GM12878 (cell line): ENCODE data around the gene KLF3. TPM values are rescaled to one million over a fixed set of nuclear protein-coding genes. Genes with fewer than 3 reads are reported as not detected.

Experiments used
- ATAC-seq: fragments of 200-7000 bp; cut with Tn5 transposase; 3 replicates; pipeline ENCODE4 v1.9.1; 2020; ENCODE audit warnings: mild to moderate bottlenecking, moderate library complexity
- BruUV-seq: library from RNA; stranded (reverse); fragments of 400-500 nt; replicated peaks from 2 replicates; lab custom pipeline; 2021; lab: Mats Ljungman, UMichigan
- CTCF ChIA-PET: fragments of 300-600 bp; sonication (Branson Sonifier 250); formaldehyde crosslinking; extraction: SDS; loops from one replicate; lab custom pipeline; 2021; ENCODE audit warnings: inconsistent platforms; lab: Yijun Ruan, JAX
- POLR2A ChIA-PET: fragments of 350-600 bp; formaldehyde crosslinking; extraction: SDS; loops from one replicate; lab custom pipeline; 2021; ENCODE audit warnings: inconsistent platforms; lab: Charles Lee
- RAD21 ChIA-PET: fragments of 300-600 bp; sonication (Branson Sonifier 250); formaldehyde crosslinking; loops from one replicate; lab custom pipeline; 2023; ENCODE audit warnings: antibody characterized with exemption; ENCODE audit not compliant: unreplicated experiment; lab: Charles Lee
- SMC1A ChIA-PET: fragments of 300-600 bp; sonication (Branson Sonifier 250); formaldehyde crosslinking; loops from one replicate; lab custom pipeline; 2023; ENCODE audit not compliant: unreplicated experiment, uncharacterized antibody; lab: Charles Lee
- DNase-seq: peaks from one replicate; pipeline ENCODE4 v3.0.0-alpha.2; 2011; ENCODE audit warnings: low read depth, low spot score
- FAIRE-seq: peaks from 3 replicates; lab custom pipeline; 2011; peaks lifted over from hg19 to GRCh38; lab: Jason Lieb, UNC
- H2AFZ ChIP-seq: 2 replicates; pipeline ENCODE4 v1.6.0; 2011; ENCODE audit warnings: low read depth, low read length, control low read depth; ENCODE audit not compliant: control insufficient read depth
- H3K27ac ChIP-seq: 2 replicates; pipeline ENCODE4 v1.5.1; 2011; ENCODE audit warnings: control low read depth; ENCODE audit not compliant: control insufficient read depth, insufficient read depth
- H3K27me3 ChIP-seq, 2 experiments: replicated peaks in 1 of 2; 2 replicates each; pipeline versions ENCODE4 v1.6.0 to v1.6.1; 2011; ENCODE audit warnings: low read length in 1 of 2; ENCODE audit not compliant: control insufficient read depth in 2 of 2, insufficient read depth in 2 of 2
- H3K36me3 ChIP-seq, 2 experiments: 2 replicates each; pipeline ENCODE4 v1.5.1; 2011; ENCODE audit warnings: low read length in 1 of 2; ENCODE audit not compliant: control insufficient read depth in 2 of 2, insufficient read depth in 2 of 2
- H3K4me1 ChIP-seq: 2 replicates; pipeline ENCODE4 v1.6.1; 2011; ENCODE audit warnings: mild to moderate bottlenecking, low read length, moderate library complexity, mixed read lengths; ENCODE audit not compliant: control insufficient read depth, insufficient read depth
- H3K4me2 ChIP-seq: 2 replicates; pipeline ENCODE4 v1.6.0; 2011; ENCODE audit warnings: control low read depth; ENCODE audit not compliant: control insufficient read depth, insufficient read depth
- H3K4me3 ChIP-seq: fragments of 200-600 bp; sonication (generic); 2 replicates; pipeline ENCODE4 v1.5.1; 2016
- H3K79me2 ChIP-seq: 2 replicates; pipeline ENCODE4 v1.6.0; 2011; ENCODE audit warnings: low read length; ENCODE audit not compliant: control insufficient read depth, insufficient read depth
- H3K9ac ChIP-seq: 2 replicates; pipeline ENCODE4 v1.8.0; 2011; ENCODE audit warnings: low read length, control low read depth, mixed read lengths; ENCODE audit not compliant: control insufficient read depth, insufficient read depth
- H3K9me3 ChIP-seq: replicated peaks from 3 replicates; pipeline ENCODE4 v1.5.1; 2011; ENCODE audit warnings: mild to moderate bottlenecking, low read length; ENCODE audit not compliant: control insufficient read depth, insufficient read depth
- H4K20me1 ChIP-seq: 2 replicates; pipeline ENCODE4 v1.6.0; 2011; ENCODE audit not compliant: control insufficient read depth, insufficient read depth
- CTCF ChIP-seq, 3 experiments: IDR thresholded peaks in 2 of 3; conservative IDR thresholded peaks in 1 of 3; 2 replicates each; pipeline ENCODE4 v1.5.1; 2011; ENCODE audit warnings: low read depth in 3 of 3, low read length in 3 of 3, mild to moderate bottlenecking in 3 of 3, control low read depth in 2 of 3, moderate library complexity in 2 of 3, inconsistent platforms in 1 of 3, mixed read lengths in 1 of 3; ENCODE audit not compliant: control insufficient read depth in 2 of 3, insufficient read depth in 1 of 3; ENCODE audit errors: extremely low read depth in 1 of 3
- E2F8 ChIP-seq: fragments of 450-650 bp; IDR thresholded peaks from 2 replicates; pipeline ENCODE4 v1.6.1; 2018; ENCODE audit warnings: mild to moderate bottlenecking, low read depth, moderate library complexity; ENCODE audit not compliant: partially characterized antibody
- FOS ChIP-seq: IDR thresholded peaks from 3 replicates; pipeline ENCODE4 v1.6.1; 2011; ENCODE audit warnings: borderline replicate concordance; ENCODE audit not compliant: insufficient read length; ENCODE audit errors: extremely low read depth
- HDAC6 ChIP-seq: fragments of 200-600 bp; sonication (generic); IDR thresholded peaks from one replicate; pipeline ENCODE4 v1.8.0; 2017; ENCODE audit warnings: antibody characterized with exemption; ENCODE audit not compliant: unreplicated experiment
- NKRF ChIP-seq: fragments of 450-650 bp; conservative IDR thresholded peaks from 2 replicates; pipeline ENCODE4 v1.6.1; 2017; ENCODE audit warnings: mild to moderate bottlenecking, moderate library complexity
- SP1 ChIP-seq: IDR thresholded peaks from one replicate; pipeline ENCODE4 v1.6.1; 2011; ENCODE audit warnings: low read depth, low read length
- WGBS: methylation state at CpG from one replicate; pipeline ENCODE4 v1.1.6; 2016; ENCODE audit warnings: low lambda C conversion rate; ENCODE audit not compliant: insufficient replicate concordance, insufficient coverage; ENCODE audit errors: missing lambda C conversion rate; 5-methylcytosine and 5-hydroxymethylcytosine counted together
- in situ Hi-C: fragments of 300-500 bp; cut with MboI; formaldehyde crosslinking; loops from 9 replicates; pipeline ENCODE4 v1.14.3; 2018; ENCODE audit warnings: mixed read lengths
- intact Hi-C: fragments of 100-400 bp; cut with micrococcal nuclease; formaldehyde crosslinking; loops from one replicate; pipeline ENCODE4 v1.14.2; 2022; ENCODE audit not compliant: unreplicated experiment
- polyA plus RNA-seq, 11 experiments: library from polyadenylated mRNA; depleted of rRNA in 4 of 11; unstranded in 6 of 11; stranded (reverse) in 5 of 11; fragments of >200 nt; fragmentation: Nextera tagmentation in 4 of 11; fragmentation: Illumina TruSeq in 1 of 11; extraction: Ambion mirVana in 4 of 11; extraction: Trizol in 1 of 11; gene quantifications; 1 replicate in 1 of 11; 2 replicates in 10 of 11; pipeline versions ENCODE4 v1.2.1 to v1.2.3, GENCODE V29; 2011 to 2016; ENCODE audit warnings: inconsistent platforms in 2 of 11, missing spikeins in 2 of 11, low read depth in 1 of 11
- total RNA-seq, 4 experiments: library from RNA; depleted of rRNA in 3 of 4; stranded (reverse); fragments of >200 nt in 3 of 4; fragmentation: Illumina TruSeq in 1 of 4; extraction: Trizol in 1 of 4; gene quantifications; 2 replicates each; pipeline versions ENCODE4 v1.2.1 to v1.2.3, GENCODE V29; 2013 to 2021

Gene KLF3
- total and polyA plus RNA-seq, 10 of the 15 experiments (the other 5 are each of a cell fraction or from before 2014, with no cell fraction given) = 1.4 to 5.8 (median 2.1) TPM

- intact Hi-C loops (no loop called here), in situ Hi-C loops (no loop called here)
- ChIA-PET CTCF (interaction anchor here (0.6 to 3.0 kb wide), 3 partner anchors 11 to 367 kb away, joined by 3 to 19 read pairs (median 5); no protein-coding TSS in a partner anchor), POLR2A (no interaction called here), RAD21 (no interaction called here), SMC1A (interaction anchor here (0.8 to 1.0 kb wide), 2 partner anchors 12 to 507 kb away, joined by 3 read pairs; no protein-coding TSS in a partner anchor)
- ATAC-seq (no peak), DNase-seq (no peak), FAIRE-seq (no peak)
- BruUV-seq = no TSS peak
- Histone ChIP-seq H3K27ac (no peak overlapping the region), H3K27me3 (no peaks in the 10 kb centered on the region; a peak in 1 of 4 replicates), H3K9me3 (no peaks in the 10 kb centered on the region), H3K4me3 (no peak overlapping the region), H3K4me1 (no peaks in the 10 kb centered on the region), H3K4me2 (no peak overlapping the region), H3K79me2 (peaks cover 2% of the 10 kb centered on the region), H4K20me1 (no peaks in the 10 kb centered on the region), H3K9ac (no peak overlapping the region), H2AFZ (no peak overlapping the region), H3K36me3 (peaks cover 0 to 17% of the 10 kb centered on the region in 2 experiments; a peak in 2 of 4 replicates)
- TF ChIP-seq CTCF (IDR thresholded peaks at IDR 0.05 in 2 of 3, conservative IDR thresholded peaks at IDR 0.05 in 1 of 3; ENCODE audit: control insufficient read depth in 2 of 3, extremely low read depth in 1 of 3, insufficient read depth in 1 of 3, low read depth in 3 of 3, low read length in 3 of 3) (no peak), HDAC6 (no peak), NKRF (no peak), SP1 (no peak), E2F8 (no peak), FOS (no peak)
- WGBS = 67% methylated on average over 3 of the region's 3 CpGs
These were observed 22.7 kb downstream of the KLF3 start for GRCh38 chr4:38686682-38687081.
